ENCODE data around the gene C19orf25.

The C19orf25 gene

GRCh38 chr19:1466461-1467214 is 12.4 kb downstream of the C19orf25 start:
- DNase-seq (ENCODE audit: low read depth) = no peak

GRCh38 chr19:1466018-1466460 is 13.0 kb downstream of the C19orf25 start:
- DNase-seq (ENCODE audit: low read depth) = no peak

DNA sequence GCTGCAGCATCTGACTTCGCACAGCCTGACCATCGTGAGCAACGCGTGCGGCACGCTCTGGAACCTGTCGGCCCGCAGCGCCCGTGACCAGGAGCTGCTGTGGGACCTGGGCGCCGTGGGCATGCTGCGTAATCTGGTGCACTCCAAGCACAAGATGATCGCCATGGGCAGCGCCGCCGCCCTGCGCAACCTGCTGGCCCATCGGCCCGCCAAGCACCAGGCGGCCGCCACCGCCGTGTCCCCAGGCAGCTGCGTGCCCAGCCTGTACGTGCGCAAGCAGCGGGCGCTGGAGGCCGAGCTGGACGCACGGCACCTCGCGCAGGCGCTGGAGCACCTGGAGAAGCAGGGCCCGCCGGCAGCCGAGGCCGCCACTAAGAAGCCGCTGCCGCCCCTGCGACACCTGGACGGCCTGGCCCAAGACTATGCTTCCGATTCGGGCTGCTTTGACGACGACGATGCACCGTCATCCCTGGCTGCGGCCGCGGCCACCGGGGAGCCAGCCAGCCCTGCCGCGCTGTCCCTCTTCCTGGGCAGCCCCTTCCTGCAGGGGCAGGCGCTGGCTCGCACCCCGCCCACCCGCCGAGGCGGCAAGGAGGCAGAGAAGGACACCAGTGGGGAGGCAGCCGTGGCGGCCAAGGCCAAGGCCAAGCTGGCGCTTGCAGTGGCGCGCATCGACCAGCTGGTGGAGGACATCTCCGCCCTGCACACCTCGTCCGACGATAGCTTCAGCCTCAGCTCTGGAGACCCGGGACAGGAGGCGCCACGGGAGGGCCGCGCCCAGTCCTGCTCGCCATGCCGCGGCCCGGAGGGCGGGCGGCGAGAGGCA is 13.6 kb downstream of the C19orf25 start:
- no peak for DNase-seq (ENCODE audit: low read depth)

DNA sequence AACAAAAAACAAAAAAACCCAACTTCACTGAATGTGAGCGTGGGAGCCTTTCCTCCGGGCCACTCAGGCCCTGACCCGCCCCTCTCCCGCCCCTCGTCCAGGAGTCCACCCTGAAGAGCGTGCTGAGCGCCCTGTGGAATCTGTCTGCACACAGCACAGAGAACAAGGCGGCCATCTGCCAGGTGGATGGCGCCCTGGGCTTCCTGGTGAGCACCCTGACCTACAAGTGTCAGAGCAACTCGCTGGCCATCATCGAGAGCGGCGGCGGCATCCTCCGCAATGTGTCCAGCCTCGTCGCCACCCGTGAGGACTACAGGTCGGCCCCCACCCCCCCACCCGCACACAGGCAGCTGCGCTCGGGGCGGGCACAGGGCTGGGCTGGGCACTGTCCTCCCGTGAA is 17.2 kb downstream of the C19orf25 start:
- no peak for DNase-seq (ENCODE audit: low read depth)

- no peak for DNase-seq (ENCODE audit: low read depth)
Measured at GRCh38 chr19:1460033-1460995, 18.7 kb downstream of the C19orf25 start.

- DNase-seq (ENCODE audit: low read depth) = no peak
Measured at GRCh38 chr19:1459479-1459878, 19.5 kb downstream of the C19orf25 start.

DNA sequence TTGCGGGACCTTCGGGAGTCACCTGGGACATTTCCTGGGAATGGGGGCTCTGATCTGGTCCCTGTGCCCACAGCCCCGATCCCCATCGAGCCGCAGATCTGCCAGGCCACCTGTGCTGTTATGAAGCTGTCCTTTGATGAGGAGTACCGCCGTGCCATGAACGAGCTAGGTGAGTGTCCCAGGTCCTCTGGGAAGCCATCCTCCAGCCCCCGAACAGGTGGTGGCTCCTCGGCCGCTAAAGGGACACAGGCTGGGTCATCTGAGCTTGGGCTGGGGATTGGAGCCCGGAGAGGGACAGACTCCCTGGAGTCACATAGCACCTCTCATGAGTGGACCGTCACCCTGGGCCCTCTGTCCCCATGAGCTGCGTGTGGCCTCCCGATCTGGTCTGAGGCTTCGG is 21.1 kb downstream of the C19orf25 start:
- DNase-seq (ENCODE audit: low read depth) = no peak

DNA sequence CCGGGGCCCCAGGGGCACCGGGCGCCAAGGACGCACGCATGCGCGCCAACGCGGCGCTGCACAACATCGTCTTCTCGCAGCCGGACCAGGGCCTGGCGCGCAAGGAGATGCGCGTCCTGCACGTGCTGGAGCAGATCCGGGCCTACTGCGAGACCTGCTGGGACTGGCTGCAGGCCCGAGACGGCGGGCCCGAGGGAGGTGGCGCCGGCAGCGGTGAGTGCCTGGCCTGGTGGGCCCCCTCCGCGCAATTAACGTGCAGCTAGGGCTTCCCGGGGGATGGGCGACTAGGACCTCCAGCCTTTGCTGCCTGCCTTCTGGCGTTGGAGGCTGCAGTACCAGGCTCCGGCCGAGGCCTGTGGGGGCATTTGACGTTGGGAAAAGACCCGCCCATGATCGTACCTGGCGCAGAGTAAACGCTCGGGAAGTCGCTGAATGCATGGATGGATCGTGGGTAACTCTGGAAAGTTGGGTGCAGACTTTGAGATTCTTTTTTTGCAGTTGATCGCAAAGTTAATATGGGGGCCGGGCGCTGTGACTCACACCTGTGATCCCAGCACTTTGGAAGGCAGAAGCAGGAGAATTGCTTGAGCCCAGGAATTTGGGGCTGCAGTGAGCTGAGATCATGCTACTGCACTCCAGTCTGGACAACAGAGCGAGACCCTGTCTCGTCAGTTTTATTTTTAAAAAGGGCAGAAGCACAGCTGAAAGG is 21.8 kb downstream of the C19orf25 start:
- DNase-seq (ENCODE audit: low read depth) = no peak

DNA sequence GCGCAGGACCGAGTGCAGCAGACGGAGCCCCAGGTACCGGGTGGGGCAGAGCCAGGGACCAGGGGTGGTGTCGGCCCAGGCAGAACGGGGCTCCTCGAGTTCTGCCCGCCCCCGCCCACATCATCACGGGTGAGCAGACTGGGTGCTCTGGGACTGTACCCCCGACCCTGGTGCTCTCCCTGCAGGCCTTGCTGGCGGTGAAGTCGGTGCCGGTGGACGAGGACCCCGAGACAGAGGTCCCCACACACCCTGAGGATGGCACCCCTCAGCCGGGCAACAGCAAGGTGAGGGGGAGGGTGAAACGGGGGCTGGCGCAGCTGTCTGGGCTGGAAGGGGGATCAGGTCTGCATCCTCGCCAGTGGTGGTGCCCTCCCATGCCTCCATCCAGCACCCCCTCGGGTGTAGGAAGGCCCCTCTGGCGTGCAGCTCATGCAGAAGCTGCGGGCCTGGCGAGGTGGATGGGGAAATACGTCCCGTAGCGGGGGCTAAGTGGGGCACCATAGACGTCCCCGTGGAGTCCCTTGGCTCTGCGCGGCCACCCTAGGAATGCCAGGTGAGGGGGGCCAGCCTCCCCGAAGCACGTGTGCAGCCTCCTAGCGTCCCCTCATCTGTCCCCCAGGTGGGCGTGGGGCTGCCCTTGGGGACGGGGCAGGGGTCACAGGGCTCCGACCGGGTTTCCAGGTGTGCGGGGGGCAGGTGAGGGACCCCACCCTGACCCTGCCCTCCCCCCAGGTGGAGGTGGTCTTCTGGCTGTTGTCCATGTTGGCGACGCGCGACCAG is 22.7 kb downstream of the C19orf25 start:
- DNase-seq (ENCODE audit: low read depth) = no peak

GRCh38 chr19:1455336-1456120 is 23.5 kb downstream of the C19orf25 start:
- peak; percentile 64 for DNase-seq (ENCODE audit: low read depth)

DNA sequence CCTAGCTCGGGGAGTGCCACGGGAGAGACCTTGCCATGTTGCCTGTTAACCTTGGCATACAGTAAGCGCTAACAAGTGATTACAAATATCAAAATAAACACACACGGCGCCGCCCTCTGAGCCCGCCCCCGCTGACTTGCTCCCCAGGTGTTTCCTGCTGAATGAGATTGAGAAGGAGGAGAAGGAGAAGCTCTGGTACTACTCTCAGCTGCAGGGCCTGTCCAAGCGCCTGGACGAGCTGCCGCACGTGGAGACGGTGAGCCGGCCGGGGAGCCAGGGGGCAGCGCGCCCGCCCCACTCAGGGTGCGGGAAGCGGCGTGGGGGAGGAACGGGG is 24.0 kb downstream of the C19orf25 start:
- DNase-seq (ENCODE audit: low read depth) = no peak

- no peak for DNase-seq (ENCODE audit: low read depth)
Measured at GRCh38 chr19:1453525-1454364, 25.3 kb downstream of the C19orf25 start.

- no peak for DNase-seq (ENCODE audit: low read depth)
Measured at GRCh38 chr19:1452802-1453524, 26.1 kb downstream of the C19orf25 start.

DNA sequence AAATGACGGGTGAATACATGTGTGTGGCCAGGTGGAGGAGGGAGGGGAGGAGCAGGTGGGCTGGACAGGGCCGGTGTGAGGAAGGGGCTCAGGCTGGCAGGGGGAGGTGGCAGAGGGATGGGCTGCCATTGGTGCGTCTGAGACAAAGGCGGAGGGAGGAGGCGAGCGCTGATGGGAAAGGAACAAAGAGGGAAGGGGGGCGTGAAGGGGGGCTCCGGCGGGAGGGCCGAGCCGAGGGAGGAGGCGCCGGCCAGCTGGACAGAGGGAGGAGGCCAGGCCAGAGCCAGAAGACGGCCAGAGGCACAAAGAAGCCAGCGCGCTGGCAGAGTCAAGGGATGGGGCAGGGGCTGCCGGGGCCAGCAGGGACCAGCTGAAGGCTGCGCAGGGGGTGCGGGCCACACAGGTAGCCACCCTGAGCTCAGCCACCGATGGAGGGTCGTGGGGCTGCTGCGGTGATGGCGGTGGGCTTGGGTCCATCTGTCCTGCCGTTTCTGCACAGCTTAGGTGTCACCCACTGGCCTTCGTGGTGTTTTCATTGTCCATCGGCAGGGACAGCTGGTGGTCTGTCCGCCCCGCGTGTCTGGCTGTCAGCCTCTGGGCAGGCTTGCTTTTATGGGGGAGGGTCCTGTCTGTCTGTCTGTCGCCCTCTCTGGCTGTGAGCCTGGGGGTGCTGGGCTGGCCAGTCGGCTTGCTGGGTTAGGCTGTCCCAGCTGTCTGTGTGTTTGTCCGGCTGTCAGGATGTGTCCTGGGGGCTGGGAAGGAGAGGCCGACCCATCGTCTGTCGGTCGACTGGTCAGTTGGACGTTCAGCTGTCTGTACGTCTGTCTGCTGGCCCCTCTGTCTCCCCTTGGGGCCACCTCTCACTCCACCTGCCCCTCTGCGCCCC is 26.9 kb downstream of the C19orf25 start:
- DNase-seq (ENCODE audit: low read depth) = no peak

GRCh38 chr19:1450735-1451731 is 28.0 kb downstream of the C19orf25 start:
- no peak for DNase-seq (ENCODE audit: low read depth)

All from activated T-cell treated with anti-CD3 and anti-CD28 coated beads for 48 hours (primary cell).